ENCODE data around the gene FAM236D. TPM values are rescaled to one million over a fixed set of nuclear protein-coding genes. Genes with fewer than 3 reads are reported as not detected.
"Not testable (repeated sequence)": the region's sequence is repeated elsewhere in the genome, so short reads cannot be mapped to it uniquely, and the experiment has no call there.

Gene FAM236D
- total RNA-seq, result not detected

DNA sequence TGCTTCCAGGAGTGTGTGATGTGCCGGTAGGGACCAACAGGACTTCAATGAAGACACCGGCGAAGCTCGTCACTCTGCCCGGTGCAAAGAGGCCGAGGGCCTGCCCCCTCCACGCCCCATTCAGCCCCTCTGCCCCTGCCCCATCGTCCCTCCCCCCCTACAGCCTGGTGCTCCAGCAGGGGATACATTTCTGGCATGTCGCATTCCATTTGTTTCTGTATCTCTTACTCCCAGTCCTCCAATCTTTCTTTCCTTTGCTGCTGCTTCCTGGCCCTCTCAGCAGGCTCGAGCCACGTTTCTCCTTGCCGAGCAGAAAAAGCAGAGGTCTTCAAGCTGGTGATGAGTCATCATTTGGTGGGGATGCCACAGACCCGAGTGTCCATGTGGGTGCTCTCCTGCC is at the start of gene FAM236D:
Gene FAM236D (minus strand): TSS at position 101 of the 400 bp plus-strand sequence. CDS start 100 bp downstream, at position 1.
- not testable (repeated sequence) for H3K9me3 Mint-ChIP-seq, H3K36me3 Mint-ChIP-seq, H3K4me3 Mint-ChIP-seq, DNase-seq, H3K27me3 Mint-ChIP-seq, H3K27ac Mint-ChIP-seq, H3K4me1 Mint-ChIP-seq

DNA sequence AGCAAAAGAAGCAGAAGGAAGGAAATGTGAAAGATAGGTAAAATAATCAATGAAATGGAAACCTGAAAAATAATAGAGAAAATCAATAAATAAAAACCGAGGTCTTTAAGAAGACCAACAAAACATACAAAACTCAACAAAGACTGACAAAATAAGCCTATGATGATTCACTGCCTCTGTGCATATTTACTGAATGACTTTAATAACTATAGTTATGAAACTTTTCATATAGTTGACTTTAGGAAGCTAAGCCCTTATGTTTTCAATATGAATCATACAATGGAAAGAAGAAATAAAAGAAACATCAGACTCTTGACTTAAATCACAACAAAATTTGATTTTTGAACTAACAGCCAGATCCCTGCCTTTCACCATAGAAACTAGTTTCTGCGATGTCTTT is 29.5 kb upstream of the FAM236D start:
- not testable (repeated sequence) for H3K36me3 Mint-ChIP-seq, H3K4me1 Mint-ChIP-seq, H3K27ac Mint-ChIP-seq, H3K9me3 Mint-ChIP-seq, DNase-seq, H3K27me3 Mint-ChIP-seq, H3K4me3 Mint-ChIP-seq

DNA sequence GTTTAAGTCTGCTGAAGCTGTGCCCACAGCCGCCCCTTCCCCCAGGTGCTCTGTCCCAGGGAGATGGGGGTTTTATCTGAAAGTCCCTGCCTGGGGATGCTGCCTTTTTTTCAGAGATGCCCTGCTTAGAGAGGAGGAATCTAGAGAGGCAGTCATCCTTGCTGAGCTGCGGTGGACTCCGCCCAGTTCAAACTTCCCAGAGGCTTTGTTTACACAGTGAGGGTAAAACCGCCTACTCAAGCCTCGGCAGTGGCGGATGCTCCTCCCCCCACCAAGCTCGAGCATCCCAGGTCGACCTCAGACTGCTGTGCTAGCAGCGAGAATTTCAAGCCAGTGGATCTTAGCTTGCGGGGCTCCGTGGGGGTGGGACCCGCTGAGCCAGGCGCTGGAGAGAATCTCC is 22.7 kb upstream of the FAM236D start:
- not testable (repeated sequence) for H3K36me3 Mint-ChIP-seq, H3K27me3 Mint-ChIP-seq, DNase-seq, H3K4me3 Mint-ChIP-seq, H3K4me1 Mint-ChIP-seq, H3K27ac Mint-ChIP-seq, H3K9me3 Mint-ChIP-seq

DNA sequence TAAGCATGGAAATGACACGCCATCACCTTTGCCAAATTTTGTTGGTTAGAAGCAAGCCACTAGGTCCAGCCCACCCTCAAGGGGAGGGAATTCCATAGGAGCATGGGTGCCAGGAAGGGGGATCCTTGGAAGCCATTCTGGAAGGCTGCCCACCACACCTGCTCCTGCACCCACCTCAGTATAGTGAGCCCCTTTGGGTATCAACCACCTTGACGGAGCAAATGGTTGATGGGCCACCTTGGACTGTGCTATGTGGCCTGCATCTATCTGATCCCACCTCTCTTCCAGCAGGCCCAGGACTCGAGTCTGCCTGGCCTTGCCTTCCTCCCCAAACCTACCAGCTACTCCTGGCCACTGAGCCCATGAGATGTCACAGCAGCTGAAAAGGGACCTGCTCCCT is 17.6 kb downstream of the FAM236D start:
- not testable (repeated sequence) for H3K27me3 Mint-ChIP-seq, DNase-seq, H3K4me3 Mint-ChIP-seq, H3K4me1 Mint-ChIP-seq, H3K9me3 Mint-ChIP-seq, H3K36me3 Mint-ChIP-seq, H3K27ac Mint-ChIP-seq

DNA sequence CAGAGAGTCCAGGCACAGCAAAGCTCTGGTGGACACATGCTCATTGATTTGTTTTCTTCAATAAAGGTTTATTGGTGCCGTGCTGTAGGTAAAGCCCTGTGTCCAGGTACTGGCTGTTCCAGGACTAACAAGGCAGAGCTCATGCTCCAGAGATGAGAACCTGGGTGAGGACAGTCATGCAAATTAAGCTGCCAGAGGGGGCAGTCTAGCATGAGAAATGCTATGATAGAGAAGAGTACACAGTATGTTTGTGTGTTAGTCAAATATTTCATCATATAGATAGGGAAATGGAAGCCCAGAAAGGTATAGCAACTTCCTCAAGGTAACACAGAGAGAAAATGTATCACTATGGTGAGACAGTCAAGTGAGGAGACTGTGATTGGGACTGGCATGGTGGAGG is 19.9 kb downstream of the FAM236D start:
- H3K27me3 Mint-ChIP-seq, H3K27ac Mint-ChIP-seq, H3K36me3 Mint-ChIP-seq, H3K9me3 Mint-ChIP-seq, H3K4me1 Mint-ChIP-seq, DNase-seq, H3K4me3 Mint-ChIP-seq: not testable (repeated sequence)

DNA sequence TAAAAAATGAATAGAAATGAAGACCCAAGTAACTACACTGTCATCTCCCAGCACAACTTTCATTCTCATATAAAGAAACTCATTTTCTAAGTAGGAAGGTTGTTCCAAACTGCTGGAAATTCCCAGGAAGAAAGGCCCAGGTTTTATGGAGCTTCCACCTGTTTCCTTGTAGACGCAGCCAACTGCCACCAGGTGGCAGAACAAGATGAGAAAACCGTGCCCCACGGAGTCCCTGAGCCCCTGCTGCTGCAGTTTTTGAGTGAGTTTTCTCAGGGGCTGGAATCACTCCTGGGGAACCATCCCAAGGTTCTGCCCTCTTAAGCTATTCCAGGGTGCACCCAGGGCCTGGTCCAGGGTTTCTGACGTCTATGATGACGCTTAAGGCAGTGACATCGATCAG is 24.0 kb downstream of the FAM236D start:
- not testable (repeated sequence) for H3K27me3 Mint-ChIP-seq, H3K4me1 Mint-ChIP-seq, H3K27ac Mint-ChIP-seq, H3K36me3 Mint-ChIP-seq, DNase-seq, H3K9me3 Mint-ChIP-seq, H3K4me3 Mint-ChIP-seq

DNA sequence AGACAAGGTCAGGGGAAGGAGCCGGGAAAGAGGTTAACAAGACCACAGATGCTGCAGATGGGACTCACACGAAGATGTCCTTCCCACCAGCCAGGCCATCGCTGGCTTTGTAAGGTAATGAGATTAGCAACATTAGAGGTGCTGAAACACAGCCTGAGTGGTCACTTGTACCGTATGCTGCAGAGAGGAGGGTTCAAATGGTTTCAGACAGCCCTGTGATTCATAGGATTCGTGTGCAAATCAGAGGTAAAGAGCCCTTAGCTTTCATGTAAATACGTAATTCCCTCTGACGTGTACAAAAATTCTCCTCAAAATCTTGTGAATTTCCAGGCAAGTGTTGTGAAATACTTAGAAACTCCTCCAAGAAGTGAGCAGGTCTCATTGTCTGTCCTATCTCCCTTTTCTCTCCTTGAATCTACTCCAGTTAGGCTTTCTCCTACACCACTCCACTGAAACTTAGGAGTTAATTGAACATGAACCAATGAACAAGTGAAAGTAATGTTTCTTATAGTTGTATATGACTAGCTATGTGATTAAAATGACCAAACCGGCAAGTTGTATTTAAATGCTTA is 24.6 kb downstream of the FAM236D start:
- not testable (repeated sequence) for H3K9me3 Mint-ChIP-seq, H3K36me3 Mint-ChIP-seq, H3K27me3 Mint-ChIP-seq, H3K27ac Mint-ChIP-seq, H3K4me3 Mint-ChIP-seq, DNase-seq, H3K4me1 Mint-ChIP-seq

DNA sequence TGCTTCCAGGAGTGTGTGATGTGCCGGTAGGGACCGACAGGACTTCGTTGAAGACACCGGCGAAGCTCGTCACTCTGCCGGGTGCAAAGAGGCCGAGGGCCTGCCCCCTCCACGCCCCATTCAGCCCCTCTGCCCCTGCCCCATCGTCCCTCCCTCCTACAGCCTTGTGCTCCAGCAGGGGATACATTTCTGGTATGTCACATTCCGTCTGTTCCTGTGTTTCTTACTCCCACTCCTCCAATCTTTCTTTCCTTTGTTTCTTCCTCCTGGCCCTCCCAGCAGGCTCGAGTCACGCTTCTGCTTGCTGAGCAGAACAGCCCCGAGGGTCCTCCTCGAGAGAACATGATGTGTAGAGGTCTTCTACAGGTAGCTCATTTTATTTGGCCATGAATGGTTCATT is 25.4 kb downstream of the FAM236D start, which contains the start of gene FAM236B:
Gene FAM236B (minus strand): TSS at position 101 of the 400 bp plus-strand sequence. CDS start 100 bp downstream, at position 1.
- not testable (repeated sequence) for H3K4me1 Mint-ChIP-seq, H3K9me3 Mint-ChIP-seq, H3K27me3 Mint-ChIP-seq, H3K36me3 Mint-ChIP-seq, H3K4me3 Mint-ChIP-seq, H3K27ac Mint-ChIP-seq, DNase-seq

DNA sequence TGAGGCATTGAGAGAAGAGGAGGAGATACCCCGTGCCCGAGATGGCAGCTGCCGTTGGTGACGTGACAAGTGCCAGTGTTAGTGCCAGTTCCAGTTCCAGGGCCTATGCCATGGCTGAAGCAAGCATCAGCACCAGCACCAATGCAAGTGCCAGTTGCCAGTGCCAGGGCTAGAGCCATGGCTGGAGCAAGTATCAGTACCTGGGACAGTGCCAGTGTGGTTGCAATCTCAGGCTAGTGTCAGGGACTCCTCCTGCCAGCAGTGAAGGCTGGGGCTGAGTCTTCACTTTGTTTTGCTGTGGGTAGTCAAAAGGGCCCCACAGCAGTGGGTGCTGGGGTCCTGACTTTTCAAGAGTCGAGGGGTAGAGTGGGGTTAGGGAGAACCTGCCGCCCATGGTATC is 29.9 kb downstream of the FAM236D start:
- not testable (repeated sequence) for H3K27ac Mint-ChIP-seq, H3K4me1 Mint-ChIP-seq, H3K27me3 Mint-ChIP-seq, DNase-seq, H3K4me3 Mint-ChIP-seq, H3K36me3 Mint-ChIP-seq, H3K9me3 Mint-ChIP-seq

DNA sequence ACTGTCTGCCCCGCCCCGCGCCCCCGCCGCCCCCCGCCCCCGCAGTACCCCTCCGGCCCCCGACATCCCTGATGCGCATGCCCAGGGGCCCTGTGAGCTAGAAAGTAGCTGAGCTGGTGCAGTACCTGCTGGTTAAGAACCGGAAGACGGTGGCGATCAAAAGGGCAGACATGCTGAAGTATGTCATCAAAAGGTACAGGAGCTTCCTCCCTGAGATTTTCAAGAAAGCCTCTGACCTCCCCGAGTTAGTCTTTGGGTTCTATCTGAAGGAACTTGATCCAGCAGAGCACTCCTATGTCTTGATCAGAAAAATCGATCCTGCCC is 30.6 kb downstream of the FAM236D start:
- DNase-seq, H3K27ac Mint-ChIP-seq, H3K36me3 Mint-ChIP-seq, H3K27me3 Mint-ChIP-seq, H3K4me3 Mint-ChIP-seq, H3K4me1 Mint-ChIP-seq, H3K9me3 Mint-ChIP-seq: not testable (repeated sequence)

DNA sequence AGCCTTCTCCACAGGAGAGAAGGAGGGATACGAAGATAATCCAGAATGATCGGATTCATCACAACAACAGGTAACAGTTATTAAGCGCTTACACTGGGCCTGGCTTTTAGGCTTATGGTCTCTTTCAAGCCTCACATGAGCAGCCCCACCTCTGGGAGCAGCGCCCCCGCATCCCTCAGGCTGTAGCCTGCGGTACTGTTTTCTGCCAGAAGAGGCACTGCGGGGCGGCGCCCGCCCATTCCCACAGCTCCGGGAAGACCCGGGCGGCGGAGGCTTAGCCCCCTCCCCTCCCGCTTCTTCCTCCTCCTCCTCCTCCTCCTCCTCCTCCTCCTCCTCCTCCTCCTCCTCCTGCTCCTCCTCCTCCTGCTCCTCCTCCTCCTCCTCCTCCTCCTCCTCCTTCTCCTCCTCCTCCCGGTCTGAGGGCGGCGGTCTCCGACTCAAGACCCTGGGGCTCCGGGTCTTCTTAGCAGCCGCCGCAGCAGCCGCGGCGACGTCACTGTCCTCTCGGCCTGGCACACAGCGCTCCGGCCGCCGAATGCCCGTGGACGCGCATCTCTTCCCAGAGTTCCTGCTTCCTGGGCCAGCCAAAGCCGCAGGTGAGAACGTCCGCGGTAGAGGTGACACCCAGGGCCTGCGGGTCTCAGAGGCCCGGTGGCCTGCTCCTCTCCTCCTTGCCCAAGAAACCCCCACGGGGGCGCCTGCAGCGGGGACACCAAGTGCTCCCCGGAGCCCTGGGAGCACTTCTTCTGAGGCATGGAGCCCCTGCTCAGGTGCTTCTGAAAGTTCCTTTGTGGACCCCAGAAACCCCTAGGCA is 31.1 kb downstream of the FAM236D start, which contains the start of gene DMRTC1B:
Gene DMRTC1B (plus strand): TSS at position 238 of the 814 bp plus-strand sequence. CDS start 68,246 bp downstream, outside the sequence.
- H3K27ac Mint-ChIP-seq, DNase-seq, H3K9me3 Mint-ChIP-seq, H3K27me3 Mint-ChIP-seq, H3K4me3 Mint-ChIP-seq, H3K4me1 Mint-ChIP-seq, H3K36me3 Mint-ChIP-seq: not testable (repeated sequence)

DNA sequence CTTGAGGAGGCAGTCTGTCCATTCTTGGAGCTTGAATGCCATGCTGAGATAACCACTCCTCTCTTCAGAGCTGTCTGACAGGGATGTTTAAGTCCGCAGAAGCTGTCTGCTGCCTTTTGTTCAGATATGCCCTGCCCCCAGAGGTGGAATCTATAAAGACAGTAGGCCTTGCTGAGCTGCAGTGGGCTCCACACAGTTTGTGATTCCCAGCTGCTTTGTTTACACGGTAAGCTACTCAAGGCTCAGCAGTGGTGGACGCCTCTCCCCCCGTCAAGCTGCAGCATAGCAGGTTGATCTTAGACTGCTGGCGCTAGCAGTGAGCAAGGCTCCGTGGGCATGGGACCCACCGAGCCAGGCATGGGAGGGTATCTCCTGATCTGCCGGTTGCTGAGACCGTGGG is 47.6 kb downstream of the FAM236D start:
- not testable (repeated sequence) for H3K27me3 Mint-ChIP-seq, H3K27ac Mint-ChIP-seq, H3K4me3 Mint-ChIP-seq, H3K9me3 Mint-ChIP-seq, DNase-seq, H3K36me3 Mint-ChIP-seq, H3K4me1 Mint-ChIP-seq

Other genes with a start within 250 kb of the FAM236D start
- 10 to 100 TPM; 17.9 to 19.2 TPM for gene HDAC8, start 235.4 kb downstream of the FAM236D start, total RNA-seq
- 10 to 100 TPM in 1 of 2 experiments, 1 to 10 TPM in 1; 9.7 to 10.2 TPM for gene PHKA1, start 93.9 kb downstream of the FAM236D start, total RNA-seq
- gene DMRTC1B, start 31.3 kb downstream of the FAM236D start, total RNA-seq, result not detected
- gene FAM236B, start 25.6 kb downstream of the FAM236D start, total RNA-seq, result not detected
- gene FAM236C, start 104.4 kb upstream of the FAM236D start, total RNA-seq, result not detected
- gene FAM236A, start 130.0 kb upstream of the FAM236D start, total RNA-seq, result not detected
- not detected for gene DMRTC1, start 135.6 kb upstream of the FAM236D start, total RNA-seq
- gene PABPC1L2B, start 194.7 kb upstream of the FAM236D start, total RNA-seq, result not detected